Measurements from ENCODE around the gene ELFN2.

DNA sequence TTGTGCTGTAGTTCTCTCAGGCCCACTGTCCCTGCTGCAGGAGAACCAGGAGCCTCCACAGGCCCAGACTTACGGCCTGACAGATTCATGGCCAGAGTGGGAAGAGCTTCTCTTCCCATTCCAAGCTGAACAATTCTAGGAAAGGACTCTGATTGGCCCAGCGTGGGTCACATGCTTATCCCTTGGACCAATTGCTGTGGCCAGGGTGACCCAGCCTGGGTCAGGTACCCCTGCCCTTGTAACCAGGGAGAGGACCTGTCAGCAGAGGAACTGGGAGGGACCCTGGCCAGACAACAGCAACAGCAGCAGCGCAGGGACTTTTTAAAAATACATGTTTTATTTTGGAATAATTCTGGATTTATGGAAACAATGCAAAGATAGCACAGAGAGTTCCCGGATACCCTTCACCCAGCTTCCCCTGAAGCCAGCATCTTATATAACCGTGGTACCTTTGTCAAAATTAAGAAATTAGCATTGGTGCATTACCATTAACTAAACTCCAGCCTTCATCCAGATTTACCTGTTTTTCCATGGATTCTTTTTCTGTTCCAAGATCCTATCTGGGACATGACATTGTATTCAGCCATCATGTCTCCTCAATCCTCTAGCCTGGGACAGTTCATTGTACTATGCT lies 8.8 kb upstream of the ELFN2 start:
- TF ChIP-seq, protein P1, sequence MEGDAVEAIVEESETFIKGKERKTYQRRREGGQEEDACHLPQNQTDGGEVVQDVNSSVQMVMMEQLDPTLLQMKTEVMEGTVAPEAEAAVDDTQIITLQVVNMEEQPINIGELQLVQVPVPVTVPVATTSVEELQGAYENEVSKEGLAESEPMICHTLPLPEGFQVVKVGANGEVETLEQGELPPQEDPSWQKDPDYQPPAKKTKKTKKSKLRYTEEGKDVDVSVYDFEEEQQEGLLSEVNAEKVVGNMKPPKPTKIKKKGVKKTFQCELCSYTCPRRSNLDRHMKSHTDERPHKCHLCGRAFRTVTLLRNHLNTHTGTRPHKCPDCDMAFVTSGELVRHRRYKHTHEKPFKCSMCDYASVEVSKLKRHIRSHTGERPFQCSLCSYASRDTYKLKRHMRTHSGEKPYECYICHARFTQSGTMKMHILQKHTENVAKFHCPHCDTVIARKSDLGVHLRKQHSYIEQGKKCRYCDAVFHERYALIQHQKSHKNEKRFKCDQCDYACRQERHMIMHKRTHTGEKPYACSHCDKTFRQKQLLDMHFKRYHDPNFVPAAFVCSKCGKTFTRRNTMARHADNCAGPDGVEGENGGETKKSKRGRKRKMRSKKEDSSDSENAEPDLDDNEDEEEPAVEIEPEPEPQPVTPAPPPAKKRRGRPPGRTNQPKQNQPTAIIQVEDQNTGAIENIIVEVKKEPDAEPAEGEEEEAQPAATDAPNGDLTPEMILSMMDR (IDR thresholded peaks at IDR 0.05; ENCODE audit: low read depth, low read length, poor library complexity, severe bottlenecking) = no peak
- no peak for TF ChIP-seq EZH2phosphoT487 (IDR thresholded peaks at IDR 0.05; ENCODE audit: borderline replicate concordance, low read length)

Data from DOHH2 (cell line).